Nephron (organoid): ENCODE data around the gene SLC6A13.

Experiments
- H3K27ac Mint-ChIP-seq, 3 experiments: 2 replicates each; pipeline ENCODE4 v1.8.0; 2020; ENCODE audit warnings: mixed read lengths in 3 of 3, mild to moderate bottlenecking in 2 of 3, moderate library complexity in 1 of 3
- H3K27me3 Mint-ChIP-seq: 2 replicates; pipeline ENCODE4 v1.8.0; 2021; ENCODE audit warnings: low read depth, mild to moderate bottlenecking, moderate library complexity, mixed read lengths
- H3K36me3 Mint-ChIP-seq: 2 replicates; pipeline ENCODE4 v1.8.0; 2020; ENCODE audit warnings: low read depth, mixed read lengths
- H3K4me1 Mint-ChIP-seq: 2 replicates; pipeline ENCODE4 v1.8.0; 2020; ENCODE audit warnings: mixed read lengths
- H3K4me3 Mint-ChIP-seq, 3 experiments: 2 replicates each; pipeline ENCODE4 v1.8.0; 2020; ENCODE audit warnings: mild to moderate bottlenecking in 3 of 3, mixed read lengths in 3 of 3, moderate library complexity in 2 of 3
- H3K9me3 Mint-ChIP-seq: 2 replicates; pipeline ENCODE4 v1.8.0; 2020; ENCODE audit warnings: mixed read lengths
- TF ChIP-seq, protein P1 (sequence below), 3 experiments: fragments of 200-600 bp; sonication (generic); IDR thresholded peaks; one replicate each; pipeline ENCODE4 v1.5.0; 2021; ENCODE audit warnings: antibody characterized with exemption in 3 of 3; ENCODE audit not compliant: unreplicated experiment in 3 of 3

SLC6A13 gene

DNA sequence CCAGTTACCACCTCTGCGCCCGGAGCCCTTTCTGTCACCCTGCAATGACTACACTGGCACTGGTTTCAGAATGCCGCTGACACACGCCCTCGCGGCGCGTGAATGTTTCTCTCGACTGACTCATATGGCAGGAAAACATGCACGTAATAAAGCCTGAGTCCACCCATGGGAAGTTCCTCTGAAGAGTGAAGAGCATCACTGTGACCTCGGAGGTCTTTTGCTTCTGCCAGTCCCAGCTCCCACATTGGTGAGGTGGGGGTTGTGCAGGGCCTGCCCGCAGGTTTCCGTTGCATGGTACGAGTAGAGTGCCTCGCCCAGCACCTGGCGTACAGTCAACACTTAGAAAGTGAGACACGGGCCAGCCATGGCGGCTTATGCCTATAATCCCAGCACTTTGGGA lies 37.6 kb downstream of the SLC6A13 start:
- TF ChIP-seq, protein P1, sequence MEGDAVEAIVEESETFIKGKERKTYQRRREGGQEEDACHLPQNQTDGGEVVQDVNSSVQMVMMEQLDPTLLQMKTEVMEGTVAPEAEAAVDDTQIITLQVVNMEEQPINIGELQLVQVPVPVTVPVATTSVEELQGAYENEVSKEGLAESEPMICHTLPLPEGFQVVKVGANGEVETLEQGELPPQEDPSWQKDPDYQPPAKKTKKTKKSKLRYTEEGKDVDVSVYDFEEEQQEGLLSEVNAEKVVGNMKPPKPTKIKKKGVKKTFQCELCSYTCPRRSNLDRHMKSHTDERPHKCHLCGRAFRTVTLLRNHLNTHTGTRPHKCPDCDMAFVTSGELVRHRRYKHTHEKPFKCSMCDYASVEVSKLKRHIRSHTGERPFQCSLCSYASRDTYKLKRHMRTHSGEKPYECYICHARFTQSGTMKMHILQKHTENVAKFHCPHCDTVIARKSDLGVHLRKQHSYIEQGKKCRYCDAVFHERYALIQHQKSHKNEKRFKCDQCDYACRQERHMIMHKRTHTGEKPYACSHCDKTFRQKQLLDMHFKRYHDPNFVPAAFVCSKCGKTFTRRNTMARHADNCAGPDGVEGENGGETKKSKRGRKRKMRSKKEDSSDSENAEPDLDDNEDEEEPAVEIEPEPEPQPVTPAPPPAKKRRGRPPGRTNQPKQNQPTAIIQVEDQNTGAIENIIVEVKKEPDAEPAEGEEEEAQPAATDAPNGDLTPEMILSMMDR (IDR thresholded peaks at IDR 0.05; ENCODE audit: unreplicated experiment in 3 of 3), result no peak
- Mint-ChIP-seq H3K36me3 (no peaks in the 10 kb centered on the region), H3K4me3 (no peak overlapping the region), H3K4me1 (peaks cover 42% of the 10 kb centered on the region), H3K9me3 (no peaks in the 10 kb centered on the region), H3K27ac (no peak overlapping the region), H3K27me3 (peaks cover 4% of the 10 kb centered on the region)

DNA sequence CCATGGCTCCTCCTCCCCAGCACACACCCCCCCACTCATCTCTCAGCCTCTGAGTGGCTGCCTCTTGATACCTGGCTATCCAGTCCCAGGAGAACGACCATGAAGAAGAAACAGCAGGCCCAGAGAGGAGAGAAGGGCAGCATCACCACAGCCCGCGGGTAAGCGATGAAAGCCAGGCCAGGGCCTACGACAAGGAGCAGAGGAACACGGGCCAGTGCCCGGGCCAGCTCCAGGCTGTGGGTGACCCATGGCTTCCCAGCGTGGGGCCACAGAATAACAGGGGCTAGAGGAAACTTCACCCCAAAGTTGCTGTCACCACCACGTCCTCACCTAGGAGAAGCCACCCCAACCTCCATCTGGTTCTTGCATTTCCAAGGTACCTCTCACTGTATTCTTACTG lies 38.3 kb downstream of the SLC6A13 start:
- no peaks in the 10 kb centered on the region for H3K36me3 Mint-ChIP-seq
- H3K27me3 Mint-ChIP-seq, result peaks cover 4% of the 10 kb centered on the region
- H3K27ac Mint-ChIP-seq, result no peak overlapping the region
- TF ChIP-seq, protein P1 (IDR thresholded peaks at IDR 0.05; ENCODE audit: unreplicated experiment in 3 of 3), result no peak
- H3K9me3 Mint-ChIP-seq, result no peaks in the 10 kb centered on the region
- H3K4me3 Mint-ChIP-seq, result no peak overlapping the region
- peaks cover 41% of the 10 kb centered on the region for H3K4me1 Mint-ChIP-seq

DNA sequence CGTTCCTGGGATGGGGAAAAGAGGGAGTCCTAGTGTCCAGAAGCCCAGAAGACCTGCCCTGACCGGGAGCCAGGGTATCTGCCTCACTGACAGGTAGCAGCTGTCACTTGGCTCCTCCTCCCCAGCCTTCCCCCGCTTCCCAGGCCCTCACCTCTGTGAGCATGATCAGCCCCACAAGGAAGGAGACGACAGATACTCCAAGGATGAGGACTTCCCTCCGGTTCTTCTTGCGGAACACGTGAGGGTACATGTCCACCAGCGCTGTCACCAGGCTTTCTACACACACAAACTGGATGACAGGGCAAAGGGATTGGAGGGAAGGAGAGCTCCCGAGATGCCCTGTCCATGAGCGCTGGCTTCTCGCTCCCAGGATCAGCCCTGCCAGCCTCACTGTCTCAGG lies 38.8 kb downstream of the SLC6A13 start:
- Mint-ChIP-seq H3K27ac (no peak overlapping the region), H3K27me3 (peaks cover 4% of the 10 kb centered on the region), H3K4me3 (no peak overlapping the region), H3K9me3 (no peaks in the 10 kb centered on the region), H3K36me3 (no peaks in the 10 kb centered on the region), H3K4me1 (peaks cover 41% of the 10 kb centered on the region)
- TF ChIP-seq, protein P1 (IDR thresholded peaks at IDR 0.05; ENCODE audit: unreplicated experiment in 3 of 3), result no peak

DNA sequence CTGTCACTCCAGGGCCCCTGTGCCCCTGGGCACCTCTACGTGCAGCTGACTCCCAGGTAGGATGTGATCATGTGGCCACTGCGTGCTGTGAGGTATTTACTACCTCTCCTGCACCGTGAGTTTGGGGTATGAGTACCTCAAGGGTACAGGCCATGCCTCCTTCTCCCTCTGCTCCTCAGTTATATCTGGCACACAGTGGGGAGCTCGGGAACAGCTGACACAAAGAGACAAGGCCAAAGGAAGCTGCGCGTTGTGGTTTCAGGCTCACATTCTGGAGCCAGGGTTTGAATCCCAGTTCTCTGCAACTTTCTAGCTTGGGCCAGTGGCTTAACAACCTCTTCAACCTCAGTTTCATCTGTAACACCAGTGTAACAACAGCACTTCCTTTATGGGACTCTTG lies 40.9 kb downstream of the SLC6A13 start:
- Mint-ChIP-seq H3K27ac (no peak overlapping the region), H3K36me3 (no peaks in the 10 kb centered on the region), H3K9me3 (no peaks in the 10 kb centered on the region)

DNA sequence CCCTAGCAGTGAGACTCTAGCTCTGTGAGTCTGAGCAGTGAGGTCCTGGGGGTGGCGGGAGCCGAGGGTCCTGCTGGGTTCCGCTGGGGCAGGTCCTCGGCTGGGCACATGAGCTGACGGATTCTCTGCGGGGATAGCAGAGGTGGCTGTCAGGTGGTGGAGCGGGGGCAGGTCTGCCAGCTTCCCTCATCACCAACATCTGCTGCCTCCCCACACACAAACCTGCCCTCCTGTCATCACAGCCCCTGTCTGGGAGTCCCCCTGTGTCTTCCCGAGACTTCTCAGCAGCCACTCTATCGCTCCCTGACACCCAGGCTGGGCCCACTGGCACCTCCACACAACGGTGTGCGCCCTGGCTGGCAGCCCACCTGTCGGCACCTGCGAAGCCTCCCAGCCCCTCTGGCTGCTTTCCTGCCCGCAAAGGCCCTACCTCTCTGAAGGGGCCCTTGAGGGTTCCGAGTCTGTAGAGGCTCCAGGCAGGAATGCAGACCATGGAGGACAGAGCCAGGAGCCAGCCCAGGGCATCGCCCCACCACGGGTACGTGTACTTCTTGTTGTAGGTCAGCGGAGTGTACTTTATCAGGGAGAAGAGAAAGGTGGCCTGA lies 41.6 kb downstream of the SLC6A13 start:
- TF ChIP-seq, protein P1 (IDR thresholded peaks at IDR 0.05; ENCODE audit: unreplicated experiment in 3 of 3), result no peak
- Mint-ChIP-seq H3K27ac (no peak overlapping the region), H3K36me3 (no peaks in the 10 kb centered on the region), H3K9me3 (no peaks in the 10 kb centered on the region), H3K4me1 (peaks cover 29% of the 10 kb centered on the region), H3K4me3 (no peak overlapping the region), H3K27me3 (peaks cover 16% of the 10 kb centered on the region)

More for the DNA sequence above, 40.9 kb downstream of the SLC6A13 start:
- Mint-ChIP-seq H3K4me1 (peaks cover 31% of the 10 kb centered on the region), H3K27me3 (peaks cover 16% of the 10 kb centered on the region), H3K4me3 (no peak overlapping the region)
- TF ChIP-seq, protein P1 (IDR thresholded peaks at IDR 0.05; ENCODE audit: unreplicated experiment in 3 of 3), result no peak

DNA sequence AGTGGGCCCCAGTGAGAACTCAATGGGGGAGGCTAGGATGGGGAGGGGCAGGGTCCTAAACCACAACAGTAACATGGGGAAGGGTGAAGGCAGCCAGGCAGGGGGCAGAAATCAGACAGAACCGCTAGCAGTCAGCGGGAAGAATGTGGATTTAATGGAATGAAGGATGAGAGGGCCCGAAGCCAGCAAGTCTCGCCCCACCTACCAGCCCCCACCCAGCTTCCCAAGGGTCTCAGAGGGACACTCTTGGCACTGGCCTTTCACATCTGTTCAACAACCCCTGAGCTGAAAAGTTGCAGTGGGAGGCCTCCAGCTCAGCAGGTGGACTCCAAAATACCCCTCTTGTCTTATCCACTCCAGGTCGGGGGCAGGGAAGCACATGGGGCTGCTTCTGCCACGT lies 42.1 kb downstream of the SLC6A13 start:
- no peak overlapping the region for H3K4me3 Mint-ChIP-seq

More for the DNA sequence above, 42.1 kb downstream of the SLC6A13 start:
- H3K4me1 Mint-ChIP-seq, result peaks cover 24% of the 10 kb centered on the region
- H3K9me3 Mint-ChIP-seq, result no peaks in the 10 kb centered on the region
- no peak overlapping the region for H3K27ac Mint-ChIP-seq
- H3K36me3 Mint-ChIP-seq, result no peaks in the 10 kb centered on the region
- peaks cover 16% of the 10 kb centered on the region for H3K27me3 Mint-ChIP-seq
- TF ChIP-seq, protein P1 (IDR thresholded peaks at IDR 0.05; ENCODE audit: unreplicated experiment in 3 of 3), result no peak
